GM12875 (cell line): ENCODE results near the gene STX12.
"Not testable (repeated sequence)": the region's sequence is repeated elsewhere in the genome, so short reads cannot be mapped to it uniquely, and the experiment has no call there.

Experiments used
- H3K4me3 ChIP-seq: one replicate; pipeline ENCODE4 v1.5.1; 2011; ENCODE audit warnings: low read depth, low read length, control low read depth
- CTCF ChIP-seq: IDR thresholded peaks from 2 replicates; pipeline ENCODE4 v1.5.1; 2011; ENCODE audit warnings: low read depth, mild to moderate bottlenecking, control low read depth, inconsistent platforms, low read length, moderate library complexity, borderline replicate concordance; ENCODE audit not compliant: insufficient read depth

Gene STX12

DNA sequence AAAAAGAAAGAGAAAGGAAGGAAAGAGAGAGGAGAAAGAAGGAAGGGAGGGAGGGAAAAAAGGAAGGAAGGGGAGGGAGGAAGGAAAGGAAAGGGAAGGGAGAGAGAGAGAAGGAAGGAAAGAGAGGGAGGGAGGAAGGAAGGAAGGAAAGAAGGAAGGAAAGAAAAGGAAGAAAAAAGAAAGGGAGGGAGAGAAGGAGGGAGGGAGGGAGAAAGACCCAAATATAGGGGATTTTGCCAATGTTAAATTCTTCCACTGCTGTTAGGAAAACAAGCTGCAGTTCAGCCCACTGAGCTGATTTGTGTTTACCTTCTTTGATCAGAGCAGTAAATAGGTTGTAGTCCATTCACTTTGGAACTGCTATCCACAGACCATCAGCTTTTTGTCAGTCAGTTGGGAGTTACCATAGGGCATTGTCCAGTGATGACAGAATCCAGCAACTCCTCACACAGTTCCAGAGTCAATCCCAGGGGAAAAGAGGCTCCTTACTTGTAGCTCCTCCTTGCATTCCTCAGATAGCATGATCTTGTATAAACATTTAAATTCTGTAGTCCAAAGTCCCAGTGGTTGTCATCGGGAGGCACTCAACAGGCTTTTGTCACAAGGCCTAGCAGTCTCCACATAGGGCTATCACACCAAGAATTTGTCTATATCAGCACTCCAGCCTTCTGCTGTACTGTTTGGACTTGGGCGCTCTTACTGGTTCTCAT is 44.1 kb downstream of the STX12 start:
- no peak overlapping the region for H3K4me3 ChIP-seq
- no peak for TF ChIP-seq CTCF

DNA sequence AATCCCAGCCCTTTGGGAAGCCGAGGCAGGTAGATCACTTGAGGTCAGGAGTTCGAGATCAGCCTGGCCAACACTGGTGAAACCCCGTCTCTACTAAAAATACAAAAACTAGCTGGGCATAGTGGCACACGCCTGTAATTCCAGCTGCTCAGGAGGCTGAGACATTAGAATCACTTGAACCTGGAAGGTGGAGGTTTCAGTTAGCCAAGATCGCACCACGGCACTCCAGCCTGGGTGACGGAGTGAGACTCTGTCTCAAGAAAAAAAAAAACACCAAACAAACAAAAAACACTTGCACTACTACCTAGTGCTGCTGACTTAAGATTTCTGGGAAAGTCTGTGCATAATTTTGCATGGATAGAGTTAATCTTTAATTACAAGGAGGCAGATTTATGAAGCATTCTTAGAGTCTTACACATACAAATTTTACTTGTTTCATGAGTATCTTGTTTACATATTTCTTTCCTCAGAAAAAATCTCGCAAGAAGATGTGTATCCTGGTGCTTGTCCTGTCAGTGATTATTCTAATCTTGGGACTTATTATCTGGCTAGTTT is 48.8 kb downstream of the STX12 start:
- no peak for TF ChIP-seq CTCF
- no peak overlapping the region for H3K4me3 ChIP-seq

DNA sequence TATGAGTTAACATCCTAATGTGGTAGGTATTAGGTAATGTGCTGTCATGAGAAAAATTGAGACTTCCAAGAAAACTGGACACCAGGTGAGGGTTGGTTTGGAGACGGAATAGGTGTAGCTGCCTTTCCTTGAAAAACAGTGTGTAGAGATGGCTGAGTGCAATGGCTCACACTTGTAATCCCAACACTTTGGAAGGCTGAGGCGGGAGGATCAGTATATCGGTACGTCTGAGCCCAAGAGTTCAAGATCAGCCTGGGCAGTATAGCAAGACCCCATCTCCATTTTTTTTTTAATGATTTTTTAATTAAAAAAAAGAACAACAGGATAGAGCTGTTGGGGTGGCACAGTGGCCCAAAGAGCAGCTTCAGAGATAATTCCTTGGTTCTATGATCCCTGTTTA is 50.8 kb downstream of the STX12 start:
- no peak overlapping the region for H3K4me3 ChIP-seq
- no peak for TF ChIP-seq CTCF

DNA sequence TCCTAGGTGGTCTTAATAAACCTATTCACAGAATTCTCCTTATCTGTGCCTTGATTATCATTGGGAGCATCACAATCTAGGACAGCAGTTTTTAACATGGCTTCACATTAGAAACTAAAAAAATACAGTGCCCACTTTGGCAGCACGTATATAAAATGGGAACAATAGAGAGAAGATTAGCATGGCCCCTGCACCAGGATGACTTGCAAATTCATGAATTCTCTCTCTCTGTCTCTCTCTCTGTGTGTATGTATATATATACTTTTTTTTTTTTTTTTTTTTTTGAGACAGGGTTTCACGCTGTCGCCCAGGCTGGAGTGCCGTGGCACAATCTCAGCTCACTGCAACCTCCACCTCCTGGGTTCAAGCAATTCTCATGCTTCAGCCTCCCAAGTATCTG is 51.4 kb downstream of the STX12 start:
- no peak overlapping the region for H3K4me3 ChIP-seq
- TF ChIP-seq CTCF: no peak

- H3K4me3 ChIP-seq: not testable (repeated sequence)
These were observed 56.4 kb downstream of the STX12 start for GRCh38 chr1:27829339-27829960.

GRCh38 chr1:27830621-27831440 is 57.8 kb downstream of the STX12 start, which contains the start of gene PPP1R8:
PPP1R8 (plus strand) TSS chr1:27830782; CDS start chr1:27830836, 54 bp downstream.
- TF ChIP-seq CTCF: no peak
- peak within 1 kb of the TSS; percentile 90 for H3K4me3 ChIP-seq

DNA sequence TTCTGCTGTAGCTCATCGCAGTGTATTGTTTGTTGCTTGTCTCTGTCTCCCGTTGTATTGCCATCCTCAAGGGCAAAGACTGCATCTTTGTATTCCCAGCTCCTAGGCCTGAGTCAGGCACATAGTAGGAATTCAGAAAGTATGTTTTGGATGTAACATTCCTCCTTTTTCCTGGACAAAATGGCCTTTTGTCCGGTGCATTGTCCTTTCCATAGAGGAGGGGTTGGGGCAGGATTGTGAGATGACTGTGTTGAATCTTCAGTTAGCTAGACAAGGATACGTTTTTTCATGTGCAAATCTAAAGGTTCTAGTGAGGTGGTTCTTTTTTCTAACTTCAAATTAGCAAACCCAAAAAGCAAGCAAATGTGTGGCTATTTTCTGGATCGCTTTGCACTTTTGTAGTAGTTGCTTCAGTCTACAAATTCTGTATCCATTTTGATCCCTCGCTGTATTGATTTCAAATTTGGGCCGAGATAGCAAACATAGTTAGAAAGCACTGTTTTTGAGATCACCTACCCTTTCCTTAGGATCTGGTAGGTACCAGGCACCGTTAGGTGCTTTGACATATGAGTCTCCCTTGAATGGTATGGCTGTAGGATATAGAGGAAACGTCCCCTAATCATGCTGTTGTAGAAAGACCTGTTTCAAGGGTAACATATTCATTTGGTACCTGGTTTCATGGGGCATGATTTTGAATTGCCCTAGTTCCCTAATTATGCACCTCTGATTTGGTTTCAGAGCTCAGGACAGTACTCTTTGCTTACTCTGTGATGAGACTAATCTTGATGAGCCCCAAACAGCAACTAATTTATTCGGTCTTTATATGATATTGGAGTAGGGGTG is 58.8 kb downstream of the STX12 start:
- H3K4me3 ChIP-seq: peak overlapping the region; percentile 90
- no peak for TF ChIP-seq CTCF
